Choroid plexus epithelial cell (primary cell): ENCODE results near the gene CFAP99.
A peak's percentile ranks its signal among the peaks of the same experiment; 100 is the strongest.

ENCODE experiments used
- DNase-seq: peaks from one replicate; pipeline ENCODE4 v3.0.0-alpha.2; 2010; ENCODE audit warnings: low read depth
- H3K4me3 ChIP-seq: 2 replicates; pipeline ENCODE4 v1.5.1; 2011; ENCODE audit warnings: low read depth, mild to moderate bottlenecking, control low read depth, low read length, moderate library complexity
- TF ChIP-seq, protein P1 (sequence below): conservative IDR thresholded peaks from 2 replicates; pipeline ENCODE4 v1.5.1; 2011; ENCODE audit warnings: low read depth, mild to moderate bottlenecking, control low read depth, inconsistent platforms, low read length, moderate library complexity

CFAP99 gene

DNA sequence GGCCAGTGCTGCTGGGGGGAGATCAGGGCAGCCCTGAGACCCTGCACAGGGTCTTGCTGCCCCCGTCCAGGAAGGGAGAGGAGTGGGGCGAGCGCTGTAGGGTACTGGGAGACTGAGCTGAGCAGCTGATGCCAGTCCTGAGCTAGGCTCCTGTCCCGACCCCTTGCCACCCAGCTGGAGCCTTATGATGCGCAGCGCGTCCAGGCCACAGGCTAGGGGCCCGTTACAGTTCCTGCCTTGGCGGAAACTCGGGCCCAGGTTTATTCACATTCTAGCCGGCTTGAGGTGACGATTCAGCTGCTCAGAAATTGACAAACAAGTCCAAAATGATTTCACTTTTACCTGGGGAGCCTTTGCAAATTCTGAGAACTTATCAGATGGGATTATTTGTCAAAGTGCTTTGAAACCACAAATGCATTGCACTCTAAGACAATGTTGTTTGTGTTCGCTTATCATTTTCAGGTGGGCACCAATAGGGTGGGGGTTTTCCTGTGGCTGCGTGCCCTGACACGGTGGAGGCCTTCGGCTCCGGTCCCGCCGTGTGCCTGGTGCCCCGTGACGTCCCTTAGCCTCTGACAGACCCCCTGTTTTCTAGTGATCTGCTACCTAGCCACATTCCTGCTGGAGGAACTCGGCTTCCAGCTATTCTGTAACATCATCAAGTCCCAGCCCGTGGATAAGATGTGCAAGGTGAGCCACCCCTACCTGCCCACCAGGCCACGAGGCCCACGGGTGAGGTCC, 18.9 kb downstream of the CFAP99 start:
- no peak overlapping the region for H3K4me3 ChIP-seq
- DNase-seq = no peak
- TF ChIP-seq, protein P1, sequence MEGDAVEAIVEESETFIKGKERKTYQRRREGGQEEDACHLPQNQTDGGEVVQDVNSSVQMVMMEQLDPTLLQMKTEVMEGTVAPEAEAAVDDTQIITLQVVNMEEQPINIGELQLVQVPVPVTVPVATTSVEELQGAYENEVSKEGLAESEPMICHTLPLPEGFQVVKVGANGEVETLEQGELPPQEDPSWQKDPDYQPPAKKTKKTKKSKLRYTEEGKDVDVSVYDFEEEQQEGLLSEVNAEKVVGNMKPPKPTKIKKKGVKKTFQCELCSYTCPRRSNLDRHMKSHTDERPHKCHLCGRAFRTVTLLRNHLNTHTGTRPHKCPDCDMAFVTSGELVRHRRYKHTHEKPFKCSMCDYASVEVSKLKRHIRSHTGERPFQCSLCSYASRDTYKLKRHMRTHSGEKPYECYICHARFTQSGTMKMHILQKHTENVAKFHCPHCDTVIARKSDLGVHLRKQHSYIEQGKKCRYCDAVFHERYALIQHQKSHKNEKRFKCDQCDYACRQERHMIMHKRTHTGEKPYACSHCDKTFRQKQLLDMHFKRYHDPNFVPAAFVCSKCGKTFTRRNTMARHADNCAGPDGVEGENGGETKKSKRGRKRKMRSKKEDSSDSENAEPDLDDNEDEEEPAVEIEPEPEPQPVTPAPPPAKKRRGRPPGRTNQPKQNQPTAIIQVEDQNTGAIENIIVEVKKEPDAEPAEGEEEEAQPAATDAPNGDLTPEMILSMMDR = no peak

DNA sequence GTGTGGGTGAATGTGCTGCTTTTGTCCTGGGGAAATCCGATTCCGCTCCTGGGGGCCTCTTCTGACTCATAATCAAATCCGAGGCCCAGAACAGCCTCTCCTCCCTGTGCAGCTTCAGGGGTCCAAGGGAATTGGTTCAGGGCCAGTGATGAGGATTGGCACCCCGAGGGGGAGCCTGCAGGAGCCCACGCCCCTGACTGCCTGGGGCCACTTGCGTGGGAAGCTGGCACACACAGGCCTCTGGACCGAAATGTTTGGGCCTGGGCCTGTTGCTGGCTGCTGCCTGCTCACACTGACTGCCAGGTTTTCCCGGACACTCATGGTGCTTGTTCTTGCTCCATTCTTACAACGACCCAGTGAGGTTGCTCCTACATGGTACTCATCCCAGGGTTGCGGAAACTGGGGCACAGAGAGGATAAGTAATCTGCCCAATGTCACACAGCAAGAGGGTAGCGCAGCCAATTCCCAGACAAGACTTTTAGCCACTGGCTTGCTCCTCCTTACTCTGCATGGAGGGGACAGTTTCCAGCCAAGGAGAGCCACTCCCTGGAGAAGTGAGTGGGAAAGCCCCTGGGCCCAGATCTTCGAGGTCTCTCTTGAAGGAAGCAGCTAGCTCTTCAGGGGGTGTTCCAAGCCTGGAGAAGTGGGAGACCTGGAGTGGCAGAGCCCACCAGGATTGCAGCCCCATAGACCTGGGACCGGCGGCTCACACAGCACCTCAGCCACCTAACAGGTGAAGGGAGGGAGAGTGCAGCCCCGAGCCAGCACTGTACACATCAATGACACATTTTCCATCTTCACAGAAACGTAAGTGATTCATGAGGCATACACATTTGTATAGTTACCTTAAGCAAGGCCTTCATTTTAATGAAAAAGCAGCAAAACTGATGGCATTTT, 20.3 kb downstream of the CFAP99 start:
- TF ChIP-seq, protein P1 = no peak
- no peak for DNase-seq
- H3K4me3 ChIP-seq = no peak overlapping the region

DNA sequence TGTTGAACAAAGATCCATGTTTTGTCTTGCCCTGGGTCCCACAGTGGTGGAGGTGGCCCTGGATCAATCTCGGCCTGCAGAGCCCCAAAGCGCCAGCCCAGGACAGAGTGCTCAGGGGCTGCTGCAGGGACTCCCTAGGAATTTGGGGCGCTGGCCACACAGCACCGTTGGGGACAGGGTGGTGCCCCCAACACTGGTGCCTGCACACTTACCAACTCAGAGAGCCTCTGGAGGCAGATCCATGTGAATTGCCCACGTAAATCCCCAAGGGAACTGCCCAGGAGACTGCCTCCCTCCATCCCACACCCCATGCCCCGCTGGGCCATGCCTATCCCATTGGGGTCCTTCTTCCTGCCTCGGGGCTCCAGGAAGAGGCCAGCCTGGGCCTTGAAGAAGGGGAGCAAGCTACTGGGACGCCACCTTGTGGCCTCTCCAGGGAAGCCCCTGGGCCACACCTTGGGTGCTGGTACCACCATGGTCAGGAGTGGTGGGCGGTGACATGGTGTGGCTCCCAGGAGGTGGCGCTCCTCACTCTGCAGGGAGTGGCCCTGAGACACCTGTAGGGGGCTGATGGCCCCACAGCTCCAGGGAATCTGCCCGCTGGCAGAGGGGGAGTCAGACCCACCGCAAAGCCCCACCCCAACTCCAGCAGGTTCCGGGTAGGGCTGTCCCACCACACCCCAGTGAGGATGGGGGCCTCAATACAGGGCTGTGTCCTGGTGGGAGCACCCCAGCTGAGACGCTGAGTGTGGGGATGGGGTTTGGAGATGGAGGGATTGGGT, 22.8 kb downstream of the CFAP99 start:
- no peak overlapping the region for H3K4me3 ChIP-seq
- DNase-seq = peak; percentile 70
- TF ChIP-seq, protein P1 = peak; percentile 87

DNA sequence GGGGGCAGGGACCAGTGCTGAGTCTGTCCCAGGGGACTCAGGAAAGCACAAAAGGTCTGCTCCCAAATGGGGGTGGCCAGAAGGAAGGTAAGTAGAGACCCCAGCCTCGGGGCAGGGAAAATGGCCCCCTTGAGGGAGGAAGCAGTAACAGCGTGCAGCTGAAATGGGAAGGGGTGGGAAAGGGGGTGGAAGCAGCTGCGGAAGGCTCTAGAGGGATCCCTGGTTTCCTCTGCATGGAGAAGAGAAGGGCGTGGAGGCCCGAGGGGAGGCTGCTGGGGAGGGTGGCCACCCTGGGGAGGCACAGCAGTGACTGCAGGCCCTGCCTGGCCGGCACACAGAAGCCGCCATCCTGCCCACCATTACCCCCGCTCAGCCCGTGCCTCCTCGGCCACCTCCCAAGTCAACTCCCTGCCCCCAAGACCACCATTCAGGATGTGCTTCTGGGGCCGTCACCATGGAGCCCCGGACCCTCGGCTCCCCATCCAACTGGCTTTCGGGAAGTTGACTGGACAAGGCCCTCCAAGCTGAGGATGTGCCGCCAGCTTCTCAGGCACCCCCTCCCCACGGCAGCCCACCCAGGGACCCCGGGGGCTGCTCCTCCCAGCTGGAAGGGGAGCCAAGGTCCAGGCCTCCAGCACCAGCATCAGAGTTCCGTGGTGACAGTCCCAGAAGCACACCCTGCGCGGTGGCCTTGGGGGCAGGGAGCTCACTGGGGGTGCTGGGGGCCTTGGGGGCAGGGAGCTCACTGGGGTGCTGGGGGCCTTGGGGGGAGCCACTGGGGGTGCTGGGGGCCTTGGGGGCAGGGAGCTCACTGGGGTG, 23.6 kb downstream of the CFAP99 start:
- DNase-seq = no peak

DNA sequence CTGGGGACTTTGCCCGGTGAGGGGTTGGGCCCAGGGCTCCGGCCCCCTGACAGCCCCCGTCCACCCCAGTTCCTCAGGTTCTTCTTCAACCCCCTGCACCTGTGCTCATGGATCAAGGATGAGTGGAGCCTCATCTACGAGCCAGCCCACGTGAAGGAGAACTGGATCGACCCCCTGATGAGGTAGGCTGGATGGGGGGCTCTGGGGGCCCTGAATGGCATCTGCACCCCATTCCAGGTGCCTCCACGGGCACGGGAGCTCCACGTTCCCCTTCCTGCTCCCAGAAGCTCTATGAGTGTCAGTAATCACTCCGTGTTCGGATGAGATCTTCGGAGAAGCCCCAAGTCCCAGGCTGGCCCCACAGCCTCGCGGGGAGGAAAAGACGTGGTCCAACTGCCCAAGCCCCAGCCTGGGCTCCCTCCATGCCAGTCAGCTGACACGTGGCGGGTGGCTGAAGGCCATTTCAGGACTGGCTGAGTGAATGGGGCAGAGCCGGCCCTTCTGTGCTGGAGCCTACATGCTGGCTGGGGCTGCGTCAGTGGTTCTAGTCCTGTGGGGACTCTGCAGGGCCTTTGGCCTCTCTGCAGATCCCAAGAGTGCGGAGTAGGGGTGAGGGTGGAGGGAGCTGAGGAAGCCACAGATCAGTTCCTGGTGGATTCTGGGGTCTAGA, 24.4 kb downstream of the CFAP99 start:
- TF ChIP-seq, protein P1 = no peak
- H3K4me3 ChIP-seq = no peak overlapping the region
- no peak for DNase-seq

More for the DNA sequence above, 23.6 kb downstream of the CFAP99 start:
- TF ChIP-seq, protein P1 = no peak
- H3K4me3 ChIP-seq = no peak overlapping the region
